Activated CD8-positive, alpha-beta memory T cell treated with anti-CD3 and anti-CD28 coated beads for 24 hours (primary cell): ENCODE measurements around the gene TSEN34.
"Not testable (repeated sequence)": the region's sequence is repeated elsewhere in the genome, so short reads cannot be mapped to it uniquely, and the experiment has no call there.

Source experiments
- DNase-seq: peaks from one replicate; pipeline ENCODE4 v3.0.0-alpha.2; 2020

The TSEN34 gene

GRCh38 chr19:54209811-54210494 lies 18.8 kb downstream of the TSEN34 start:
- peak; percentile 73 for DNase-seq

- DNase-seq, result no peak
Observed at GRCh38 chr19:54211235-54211634, 20.1 kb downstream of the TSEN34 start.

GRCh38 chr19:54214217-54214616 lies 23.1 kb downstream of the TSEN34 start:
- DNase-seq, result not testable (repeated sequence)

- not testable (repeated sequence) for DNase-seq
Observed at GRCh38 chr19:54214734-54215133, 23.6 kb downstream of the TSEN34 start.

GRCh38 chr19:54216869-54217268 lies 25.8 kb downstream of the TSEN34 start:
- DNase-seq, result no peak

GRCh38 chr19:54217517-54218247 lies 26.6 kb downstream of the TSEN34 start:
- not testable (repeated sequence) for DNase-seq

GRCh38 chr19:54218259-54218658 lies 27.2 kb downstream of the TSEN34 start:
- no peak for DNase-seq

GRCh38 chr19:54218960-54219661 lies 28.0 kb downstream of the TSEN34 start:
- DNase-seq, result no peak

- not testable (repeated sequence) for DNase-seq
Observed at GRCh38 chr19:54219702-54220101, 28.6 kb downstream of the TSEN34 start.

GRCh38 chr19:54221947-54222346 lies 30.8 kb downstream of the TSEN34 start:
- DNase-seq, result not testable (repeated sequence)

- DNase-seq, result not testable (repeated sequence)
Observed at GRCh38 chr19:54222474-54223276, 31.6 kb downstream of the TSEN34 start, which contains the start of gene LILRB3. LILRB3 (minus strand) TSS chr19:54223007; CDS start chr19:54222976, 31 bp downstream.

- not testable (repeated sequence) for DNase-seq
Observed at GRCh38 chr19:54223277-54223936, 32.3 kb downstream of the TSEN34 start.

GRCh38 chr19:54223937-54224281 lies 32.8 kb downstream of the TSEN34 start:
- not testable (repeated sequence) for DNase-seq

GRCh38 chr19:54224619-54225018 lies 33.5 kb downstream of the TSEN34 start:
- not testable (repeated sequence) for DNase-seq

GRCh38 chr19:54229146-54229545 lies 38.0 kb downstream of the TSEN34 start:
- no peak for DNase-seq

GRCh38 chr19:54230031-54230430 lies 38.9 kb downstream of the TSEN34 start:
- DNase-seq, result no peak

GRCh38 chr19:54231077-54231931 lies 40.2 kb downstream of the TSEN34 start:
- peak; percentile 96 for DNase-seq

- DNase-seq, result no peak
Observed at GRCh38 chr19:54233941-54234340, 42.8 kb downstream of the TSEN34 start.

GRCh38 chr19:54239491-54240371 lies 48.6 kb downstream of the TSEN34 start:
- DNase-seq, result not testable (repeated sequence)
